K562 (cell line): ENCODE measurements around the gene EHBP1L1. TPM values are rescaled to one million over a fixed set of nuclear protein-coding genes. Genes with fewer than 3 reads are reported as not detected.

ENCODE experiments used
- ATAC-seq: fragments of 200-7000 bp; cut with Tn5 transposase; 3 replicates; pipeline ENCODE4 v1.9.1; 2020; ENCODE audit warnings: moderate library complexity
- BruUV-seq: library from RNA; stranded (reverse); fragments of 400-500 nt; replicated peaks from 2 replicates; lab custom pipeline; 2021; lab: Mats Ljungman, UMichigan
- CTCF ChIA-PET: fragments of 300-600 bp; formaldehyde crosslinking; extraction: SDS; loops from one replicate; lab custom pipeline; 2021; ENCODE audit warnings: low intra/inter-chr PET ratio; lab: Yijun Ruan, JAX
- POLR2A ChIA-PET: fragments of 300-600, 350-650 bp; sonication (Branson Sonifier 250); formaldehyde crosslinking; extraction: SDS; loops from one replicate; lab custom pipeline; 2021; ENCODE audit warnings: antibody characterized with exemption, inconsistent platforms; lab: Yijun Ruan, JAX
- DNase-seq, 4 experiments: peaks; one replicate each; pipeline versions ENCODE4 v3.0.0 to v3.0.0-alpha.2; 2011 to 2018; ENCODE audit warnings: low spot score in 3 of 4, mixed read lengths in 3 of 4; ENCODE audit errors: extremely low read depth in 1 of 4
- FAIRE-seq: peaks from 2 replicates; lab custom pipeline; 2011; peaks lifted over from hg19 to GRCh38; lab: Jason Lieb, UNC
- H2AFZ ChIP-seq: 2 replicates; pipeline ENCODE4 v1.6.0; 2011; ENCODE audit warnings: low read depth, low read length, control low read depth, inconsistent platforms
- H3K27ac ChIP-seq: fragments of 200-600 bp; 3 replicates; pipeline ENCODE4 v1.8.0; 2011; ENCODE audit warnings: low read depth, mild to moderate bottlenecking, control low read depth, inconsistent platforms, low read length, moderate library complexity, mixed read lengths; ENCODE audit errors: extremely low read depth
- H3K27me3 ChIP-seq, 2 experiments: fragments of 300-600 bp in 1 of 2; 2 replicates in 1 of 2; 3 replicates in 1 of 2; pipeline versions ENCODE4 v1.6.0 to v1.8.0; 2011; ENCODE audit warnings: inconsistent platforms in 2 of 2, low read length in 2 of 2, mild to moderate bottlenecking in 1 of 2, mixed read lengths in 1 of 2, moderate library complexity in 1 of 2; ENCODE audit not compliant: control insufficient read depth in 2 of 2, insufficient read depth in 2 of 2
- H3K36me3 ChIP-seq: fragments of 300-600 bp; 3 replicates; pipeline ENCODE4 v1.8.0; 2011; ENCODE audit warnings: mild to moderate bottlenecking, low read length, inconsistent platforms; ENCODE audit not compliant: control insufficient read depth, insufficient read depth
- H3K4me1 ChIP-seq, 2 experiments: fragments of 200-600 bp in 1 of 2; replicated peaks in 1 of 2; 2 replicates in 1 of 2; 3 replicates in 1 of 2; pipeline versions ENCODE4 v1.5.1 to v1.8.0; 2011; ENCODE audit warnings: inconsistent platforms in 2 of 2, low read length in 2 of 2, mild to moderate bottlenecking in 1 of 2, mixed read lengths in 1 of 2, moderate library complexity in 1 of 2; ENCODE audit not compliant: control insufficient read depth in 2 of 2, insufficient read depth in 2 of 2
- H3K4me2 ChIP-seq: 2 replicates; pipeline ENCODE4 v1.6.1; 2011; ENCODE audit warnings: low read length, control low read depth, inconsistent platforms, mixed read lengths; ENCODE audit not compliant: insufficient read depth
- H3K4me3 ChIP-seq: fragments of 200-600 bp; sonication (generic), shearing (Covaris generic); 2 replicates; pipeline ENCODE4 v1.5.1; 2016; ENCODE audit warnings: control low read depth, inconsistent platforms
- H3K79me2 ChIP-seq: fragments of 200-600 bp; 3 replicates; pipeline ENCODE4 v1.8.0; 2011; ENCODE audit warnings: low read length, inconsistent platforms; ENCODE audit not compliant: control insufficient read depth, insufficient read depth
- H3K9ac ChIP-seq, 2 experiments: 2 replicates each; pipeline versions ENCODE4 v1.6.0 to v1.6.1; 2011; ENCODE audit warnings: low read depth in 2 of 2, low read length in 2 of 2, control low read depth in 1 of 2, inconsistent platforms in 1 of 2, mild to moderate bottlenecking in 1 of 2, mixed read lengths in 1 of 2; ENCODE audit not compliant: insufficient read depth in 1 of 2
- H3K9me1 ChIP-seq: one replicate; pipeline ENCODE4 v1.6.0; 2011; ENCODE audit warnings: inconsistent platforms, mild to moderate bottlenecking, low read length, moderate library complexity; ENCODE audit not compliant: control insufficient read depth, insufficient read depth
- H3K9me3 ChIP-seq: replicated peaks from 2 replicates; pipeline ENCODE4 v1.5.1; 2011; ENCODE audit warnings: low read depth, low read length, inconsistent platforms; ENCODE audit not compliant: control insufficient read depth, insufficient read depth
- H4K20me1 ChIP-seq: replicated peaks from 2 replicates; pipeline ENCODE4 v1.6.1; 2011; ENCODE audit warnings: low read length, inconsistent platforms, mixed read lengths; ENCODE audit not compliant: control insufficient read depth, insufficient read depth
- EGR1 ChIP-seq: fragments of 450-650 bp; conservative IDR thresholded peaks from 2 replicates; pipeline ENCODE4 v1.6.1; 2017; ENCODE audit warnings: mild to moderate bottlenecking
- FOXJ2 ChIP-seq: fragments of 200-800 bp; sonication (Bioruptor generic); IDR thresholded peaks from 2 replicates; pipeline ENCODE4 v1.6.1; 2016; ENCODE audit warnings: missing genetic modification characterization, missing compliant biosample characterization
- ZNF699 ChIP-seq: fragments of 250-450 bp; sonication (Bioruptor Pico); IDR thresholded peaks from 2 replicates; pipeline ENCODE4 v1.8.0; 2021; ENCODE audit warnings: mild to moderate bottlenecking, moderate library complexity; ENCODE audit not compliant: insufficient replicate concordance
- WGBS: fragments of 100-300 bp; shearing (Covaris generic); methylation state at CpG from one replicate; pipeline ENCODE4 v1.1.6; 2016; ENCODE audit warnings: low coverage, mixed read lengths; ENCODE audit not compliant: insufficient coverage; ENCODE audit errors: missing lambda C conversion rate; 5-methylcytosine and 5-hydroxymethylcytosine counted together
- in situ Hi-C: fragments of 300-500 bp; cut with MboI; formaldehyde crosslinking; loops from 4 replicates; pipeline ENCODE4 v1.15.0; 2018; ENCODE audit warnings: inconsistent platforms, mixed read lengths
- intact Hi-C: fragments of 100-400 bp; cut with micrococcal nuclease; formaldehyde crosslinking; loops from 2 replicates; pipeline ENCODE4 v1.14.2; 2022
- polyA plus RNA-seq, 8 experiments: library from polyadenylated mRNA; depleted of rRNA in 4 of 8; stranded (reverse) in 5 of 8; unstranded in 3 of 8; fragments of >200 nt; fragmentation: Nextera tagmentation in 2 of 8; fragmentation: Illumina TruSeq in 1 of 8; extraction: Ambion mirVana in 2 of 8; extraction: Trizol in 1 of 8; gene quantifications; 2 replicates each; pipeline versions ENCODE4 v1.2.1 to v1.2.3, GENCODE V29; 2011 to 2014; ENCODE audit warnings: inconsistent platforms in 1 of 8, missing spikeins in 1 of 8
- total RNA-seq, 7 experiments: library from RNA; depleted of rRNA in 6 of 7; stranded (reverse); fragments of >200 nt in 6 of 7; fragmentation: Illumina TruSeq in 2 of 7; extraction: Trizol in 2 of 7; gene quantifications; 2 replicates each; pipeline versions ENCODE4 v1.2.1 to v1.2.3, GENCODE V29; 2011 to 2021; ENCODE audit warnings: low replicate concordance in 1 of 7
- TF ChIP-seq, protein P1 (sequence below): fragments of 200-800 bp; sonication (Bioruptor generic); IDR thresholded peaks from 2 replicates; pipeline ENCODE4 v1.6.1; 2017; ENCODE audit warnings: missing genetic modification characterization, missing compliant biosample characterization
- TF ChIP-seq, protein P2 (sequence below): sonication (generic); formaldehyde crosslinking; IDR thresholded peaks from 2 replicates; pipeline ENCODE4 v1.9.0; 2022; ENCODE audit warnings: mild to moderate bottlenecking, missing genetic modification reagents

Gene EHBP1L1
- total and polyA plus RNA-seq, 9 of the 15 experiments (the other 6 are each of a cell fraction or from before 2014, with no cell fraction given) = 0.03 to 87.1 (median 26.3) TPM

DNA sequence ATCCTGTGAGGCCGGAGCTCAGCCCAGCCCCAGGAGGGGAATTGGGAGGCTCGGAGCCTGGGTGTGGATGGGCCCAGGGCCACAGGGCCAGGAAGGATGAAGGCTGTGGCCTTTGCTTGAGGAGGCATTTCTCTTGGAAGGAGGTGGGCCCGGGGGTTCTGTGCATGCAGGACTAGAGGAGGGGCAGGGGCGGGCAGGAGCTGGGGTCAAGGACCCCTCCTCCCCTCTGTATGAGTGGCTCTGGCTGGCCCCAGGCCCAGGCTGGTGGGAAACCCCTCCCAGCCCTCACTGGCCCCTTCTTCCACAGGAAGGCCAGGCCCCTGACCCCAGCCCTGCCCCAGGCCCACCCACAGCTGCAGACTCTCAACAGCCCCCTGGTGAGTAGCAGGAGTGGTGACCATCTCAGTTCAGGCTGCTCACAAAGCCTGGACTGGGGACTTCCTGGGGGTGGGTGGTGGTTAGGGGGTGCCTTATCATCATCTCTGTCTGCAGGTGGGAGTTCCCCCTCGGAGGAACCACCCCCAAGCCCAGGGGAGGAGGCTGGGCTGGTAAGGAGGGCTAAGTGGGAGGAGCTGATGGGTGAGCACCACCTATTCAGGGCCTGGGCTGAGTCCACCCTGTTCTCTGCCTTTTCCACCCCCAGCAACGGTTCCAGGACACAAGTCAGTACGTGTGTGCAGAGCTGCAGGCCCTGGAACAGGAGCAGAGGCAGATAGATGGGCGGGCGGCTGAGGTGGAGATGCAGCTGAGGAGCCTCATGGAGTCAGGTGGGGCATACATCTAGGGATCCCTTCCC lies 13.8 kb downstream of the EHBP1L1 start:
- in situ Hi-C loops = no loop called here
- WGBS = 69% methylated on average over 8 of the region's 9 CpGs
- TF ChIP-seq, protein P1, sequence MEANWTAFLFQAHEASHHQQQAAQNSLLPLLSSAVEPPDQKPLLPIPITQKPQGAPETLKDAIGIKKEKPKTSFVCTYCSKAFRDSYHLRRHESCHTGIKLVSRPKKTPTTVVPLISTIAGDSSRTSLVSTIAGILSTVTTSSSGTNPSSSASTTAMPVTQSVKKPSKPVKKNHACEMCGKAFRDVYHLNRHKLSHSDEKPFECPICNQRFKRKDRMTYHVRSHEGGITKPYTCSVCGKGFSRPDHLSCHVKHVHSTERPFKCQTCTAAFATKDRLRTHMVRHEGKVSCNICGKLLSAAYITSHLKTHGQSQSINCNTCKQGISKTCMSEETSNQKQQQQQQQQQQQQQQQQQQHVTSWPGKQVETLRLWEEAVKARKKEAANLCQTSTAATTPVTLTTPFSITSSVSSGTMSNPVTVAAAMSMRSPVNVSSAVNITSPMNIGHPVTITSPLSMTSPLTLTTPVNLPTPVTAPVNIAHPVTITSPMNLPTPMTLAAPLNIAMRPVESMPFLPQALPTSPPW (CRISPR knock-in tag) = peak; percentile 8; the same call in 1 of the 2 replicates
- no peak for TF ChIP-seq ZNF699
- TF ChIP-seq EGR1 = 0 out of 2 replicates have a peak, but pooled peaks have one; percentile 18
- TF ChIP-seq FOXJ2 = no peak
- TF ChIP-seq, protein P2, sequence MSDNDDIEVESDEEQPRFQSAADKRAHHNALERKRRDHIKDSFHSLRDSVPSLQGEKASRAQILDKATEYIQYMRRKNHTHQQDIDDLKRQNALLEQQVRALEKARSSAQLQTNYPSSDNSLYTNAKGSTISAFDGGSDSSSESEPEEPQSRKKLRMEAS (CRISPR knock-in tag) = 0 out of 2 replicates have a peak, but pooled peaks have one; percentile 29
- TF ChIP-seq, all 486 proteins: peak for 3
- H3K9me3 ChIP-seq = no peaks in the 10 kb centered on the region
- peak overlapping the region in 1 of 2 experiments; percentile 79; a peak in 2 of 4 replicates for H3K9ac ChIP-seq
- CTCF ChIA-PET = interaction anchor here (0.6 kb wide), 1 partner anchor 481 kb away, joined by 3 read pairs; no protein-coding TSS in a partner anchor
- H3K4me2 ChIP-seq = no peak overlapping the region
- no TSS peak for BruUV-seq
- peaks cover 16 to 65% of the 10 kb centered on the region in 2 experiments for H3K4me1 ChIP-seq
- no peak overlapping the region for H3K27ac ChIP-seq
- peaks cover 4% of the 10 kb centered on the region for H3K9me1 ChIP-seq
- POLR2A ChIA-PET = interaction anchor here (0.5 to 2.4 kb wide), 8 partner anchors 13 to 208 kb away, joined by 3 to 6 read pairs (median 3); partner anchors contain the start of gene EHBP1L1
- intact Hi-C loops = loop anchor here (5.0 kb wide), 1 partner anchor 47 kb away; no protein-coding TSS in a partner anchor
- H3K27me3 ChIP-seq = no peaks in the 10 kb centered on the region
- FAIRE-seq = no peak
- no peak overlapping the region for H2AFZ ChIP-seq
- peak; percentile 65 to 82 (median 70) for DNase-seq
- ATAC-seq = peak; percentile 39
- H3K79me2 ChIP-seq = peaks cover 3% of the 10 kb centered on the region; the same call in 1 of the 3 replicates
- H3K4me3 ChIP-seq = no peak overlapping the region
- H4K20me1 ChIP-seq = 0 out of 2 replicates have a peak, but pooled peaks cover 4% of the 10 kb centered on the region
- H3K36me3 ChIP-seq = peaks cover 56% of the 10 kb centered on the region; the same call in 2 of the 3 replicates
